GM21367 (cell line): ENCODE data around the gene MRPS5.

Experiments used
- ATAC-seq: cut with Tn5 transposase; IDR thresholded peaks from one replicate; pipeline ENCODE4 v1.9.1; 2021; ENCODE audit not compliant: unreplicated experiment

MRPS5 gene

DNA sequence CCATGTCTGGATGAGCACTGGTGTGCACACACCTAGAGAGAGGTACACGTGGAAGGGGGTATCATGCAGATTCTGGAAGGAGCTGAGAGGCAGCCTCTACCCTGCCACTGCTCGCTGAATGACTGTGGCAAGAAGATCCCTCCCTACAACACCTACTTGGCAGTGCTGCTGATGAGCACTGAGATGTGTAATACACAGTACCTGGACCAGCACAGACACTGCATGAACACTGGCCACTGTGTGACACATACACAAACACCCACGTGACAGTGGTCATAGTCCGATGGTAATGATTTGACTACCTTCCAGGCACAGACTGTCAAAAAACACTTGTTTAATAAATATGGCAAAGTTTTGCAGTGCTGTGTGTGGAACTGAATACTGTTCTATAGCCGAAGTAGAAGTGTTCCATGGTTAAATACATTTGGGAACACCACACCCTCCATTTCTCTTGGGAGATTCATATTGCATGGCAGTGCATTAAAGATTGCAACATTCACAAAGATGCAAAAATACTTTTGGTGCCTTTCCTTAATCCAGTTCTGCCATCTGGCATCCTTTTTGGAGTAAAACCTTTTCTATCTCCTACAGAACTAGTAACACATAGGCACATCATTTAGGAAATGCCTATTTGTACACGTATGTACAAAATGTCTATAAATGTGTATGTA, 29.6 kb downstream of the MRPS5 start:
- no peak for ATAC-seq

- ATAC-seq = no peak
These were observed 34.2 kb downstream of the MRPS5 start for GRCh38 chr2:95087379-95087778.

DNA sequence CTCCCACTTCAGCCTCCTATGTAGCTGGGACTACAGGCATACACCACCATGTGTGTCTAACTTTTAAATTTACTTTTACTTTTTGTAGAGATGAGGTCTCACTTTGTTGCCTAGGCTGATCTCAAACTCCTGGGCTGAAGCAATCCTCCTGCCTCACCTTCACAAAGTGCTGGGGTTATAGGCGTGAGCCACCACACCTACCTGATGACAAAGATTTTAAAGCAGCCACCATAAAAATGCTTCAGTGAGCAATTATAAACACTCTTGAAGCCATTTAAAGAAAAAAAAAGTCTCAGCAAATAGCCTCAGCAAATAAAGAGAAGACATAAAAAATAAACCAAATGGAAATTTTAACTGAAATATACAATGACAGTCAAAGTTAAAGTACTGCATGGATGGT, 35.6 kb downstream of the MRPS5 start:
- no peak for ATAC-seq

- no peak for ATAC-seq
These were observed 39.1 kb downstream of the MRPS5 start for GRCh38 chr2:95082477-95082876.

DNA sequence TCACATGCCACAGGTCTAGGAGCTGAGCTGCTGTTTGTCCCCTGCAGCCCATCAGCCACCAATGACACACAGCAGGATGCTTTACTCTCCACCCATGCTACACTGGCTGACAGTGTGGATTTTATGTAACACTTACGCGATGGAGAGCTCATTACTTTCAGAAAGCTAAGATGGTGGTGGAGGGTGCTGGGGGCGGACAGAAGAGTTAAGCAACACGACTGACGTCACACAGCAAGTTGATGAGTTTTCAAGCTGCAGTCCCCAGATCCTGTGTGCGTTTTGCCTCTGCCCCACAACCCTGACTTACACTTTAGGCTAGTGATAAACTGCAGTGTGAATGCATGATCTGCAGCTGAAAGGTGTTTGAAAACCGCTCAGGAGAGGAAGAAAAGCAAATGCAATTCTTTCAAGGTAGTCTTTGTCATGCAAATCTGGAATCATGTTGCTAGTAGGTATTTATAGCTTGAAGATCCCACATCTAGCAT, 42.4 kb downstream of the MRPS5 start:
- no peak for ATAC-seq

DNA sequence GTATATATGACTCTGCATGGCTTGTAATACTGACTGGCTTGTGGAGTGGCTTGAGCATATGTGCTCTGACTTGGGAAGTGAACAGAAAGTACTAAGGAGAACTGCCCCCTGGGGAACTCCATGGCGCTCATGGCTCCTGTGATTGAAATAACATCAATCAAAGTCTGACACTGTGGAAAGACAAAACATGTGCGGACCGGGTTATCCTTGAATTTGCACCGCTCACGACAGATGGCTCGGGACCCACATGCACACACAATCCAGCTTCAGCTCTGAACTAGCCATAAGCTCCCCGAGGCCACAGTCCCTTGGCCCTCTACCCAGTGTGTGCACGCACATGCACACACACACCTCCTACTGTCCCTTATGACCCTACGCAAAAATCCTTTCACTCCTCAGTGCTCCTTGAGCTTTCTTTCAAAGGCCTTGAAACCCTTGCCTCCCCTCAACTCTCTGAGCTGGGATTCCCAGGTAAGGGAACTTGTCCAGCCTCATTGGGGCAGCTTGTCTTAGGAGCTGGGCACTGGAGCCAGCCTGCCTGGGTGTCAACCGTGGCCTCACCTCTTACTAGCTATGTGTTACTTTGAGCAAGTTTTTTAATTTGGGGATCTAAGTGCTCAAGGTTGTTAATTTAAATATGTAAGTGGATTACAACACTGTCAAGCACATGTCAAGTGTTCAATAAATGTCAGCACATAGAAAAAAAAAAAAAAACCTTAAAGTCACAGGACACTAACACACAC, 43.6 kb downstream of the MRPS5 start:
- no peak for ATAC-seq

DNA sequence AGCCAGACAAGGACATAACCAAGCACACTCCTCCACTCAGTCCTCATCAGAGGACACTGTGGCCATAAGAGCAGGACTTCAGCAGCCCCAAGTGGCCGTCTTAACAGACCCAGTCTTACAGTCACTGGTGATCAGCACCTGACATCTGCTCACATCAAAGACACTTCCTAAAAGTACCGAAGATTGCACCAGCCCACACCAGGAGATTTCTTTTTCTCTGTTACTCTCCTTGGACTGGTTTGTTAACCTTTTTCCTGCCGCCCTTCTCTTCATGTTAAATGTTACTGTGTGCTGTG, 44.1 kb downstream of the MRPS5 start:
- ATAC-seq = no peak

- peak; percentile 89 for ATAC-seq
These were observed 44.7 kb downstream of the MRPS5 start for GRCh38 chr2:95076705-95077529.

GRCh38 chr2:95075440-95076132, 46.0 kb downstream of the MRPS5 start:
- ATAC-seq = no peak

DNA sequence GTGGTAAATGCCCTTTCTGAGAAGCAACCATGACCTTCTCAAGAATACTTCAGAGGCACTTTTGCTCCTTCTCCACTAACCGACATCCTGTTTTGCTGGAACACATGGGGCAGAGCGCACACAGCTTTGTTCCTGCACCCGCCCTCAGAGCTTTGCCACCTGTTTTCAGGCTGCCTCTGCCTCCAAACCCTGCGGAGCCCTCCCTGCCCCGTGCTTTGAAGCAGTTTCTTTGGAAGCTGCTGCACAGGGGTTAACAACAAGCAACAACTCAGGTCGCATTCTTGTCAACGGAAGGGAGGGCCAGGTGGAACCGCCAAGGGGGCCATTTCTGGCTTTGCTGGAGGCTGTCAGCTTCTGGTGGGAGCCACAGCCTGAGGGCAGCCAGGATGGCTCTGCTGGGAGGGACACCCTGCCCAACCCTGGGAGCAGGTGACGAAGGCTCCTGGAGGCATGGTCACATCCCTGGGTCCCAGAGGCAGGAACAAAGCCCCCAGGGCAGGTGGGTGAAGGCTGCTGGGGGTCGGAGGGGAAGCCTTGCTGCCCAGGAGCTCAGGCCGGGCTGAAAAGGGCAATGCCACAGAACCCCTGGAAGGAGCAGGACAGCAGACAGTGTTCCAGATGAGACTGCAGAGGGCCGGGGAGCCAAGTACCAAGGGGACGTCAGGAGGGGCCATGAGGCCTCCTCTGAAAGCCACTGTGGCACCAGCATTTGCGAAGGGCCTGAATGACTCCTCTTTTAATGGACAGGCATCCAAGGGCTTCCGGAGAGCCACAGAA, 46.8 kb downstream of the MRPS5 start:
- ATAC-seq = no peak

- ATAC-seq = no peak
These were observed 47.5 kb downstream of the MRPS5 start for GRCh38 chr2:95073856-95074662.

DNA sequence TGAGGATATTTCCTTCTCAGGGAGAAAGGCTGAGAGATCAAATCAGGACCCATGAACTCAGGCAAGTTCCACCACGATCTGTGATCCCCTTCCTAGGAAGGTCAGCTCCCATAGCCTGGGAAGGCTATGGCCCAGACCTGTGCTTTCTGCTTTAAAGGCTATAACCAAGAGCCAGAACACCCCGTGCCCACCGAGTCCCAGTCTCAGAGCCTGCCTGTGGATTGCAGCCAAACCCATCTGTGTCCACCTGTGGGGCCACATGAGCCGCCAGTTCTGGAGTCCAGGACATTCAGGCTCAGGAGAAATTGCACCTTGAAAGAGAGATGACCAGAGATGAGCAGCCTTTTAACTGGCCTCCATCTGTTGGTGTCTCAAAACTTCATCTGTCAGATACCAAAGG, 49.2 kb downstream of the MRPS5 start:
- ATAC-seq = no peak

DNA sequence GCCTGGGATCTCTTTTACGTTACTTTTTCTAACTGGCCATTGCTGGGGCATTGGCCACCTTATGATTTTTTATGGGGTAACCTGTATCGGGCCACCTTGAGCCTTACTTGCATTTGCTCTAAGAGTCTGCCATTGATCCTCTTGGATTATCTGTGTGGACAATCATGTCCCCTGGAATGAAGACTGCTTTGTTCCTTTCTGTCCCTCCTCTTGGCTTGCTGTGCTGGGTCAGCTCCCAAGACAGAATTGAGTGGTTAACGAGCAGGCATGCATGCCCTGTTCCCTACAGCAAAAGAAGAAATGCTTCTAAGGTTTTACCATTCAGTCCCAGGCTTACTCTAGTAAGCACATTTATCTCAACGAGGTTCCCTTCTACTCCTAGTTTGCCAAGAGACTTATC, 49.8 kb downstream of the MRPS5 start:
- no peak for ATAC-seq

- ATAC-seq = no peak
These were observed 52.1 kb downstream of the MRPS5 start for GRCh38 chr2:95069465-95069864.

DNA sequence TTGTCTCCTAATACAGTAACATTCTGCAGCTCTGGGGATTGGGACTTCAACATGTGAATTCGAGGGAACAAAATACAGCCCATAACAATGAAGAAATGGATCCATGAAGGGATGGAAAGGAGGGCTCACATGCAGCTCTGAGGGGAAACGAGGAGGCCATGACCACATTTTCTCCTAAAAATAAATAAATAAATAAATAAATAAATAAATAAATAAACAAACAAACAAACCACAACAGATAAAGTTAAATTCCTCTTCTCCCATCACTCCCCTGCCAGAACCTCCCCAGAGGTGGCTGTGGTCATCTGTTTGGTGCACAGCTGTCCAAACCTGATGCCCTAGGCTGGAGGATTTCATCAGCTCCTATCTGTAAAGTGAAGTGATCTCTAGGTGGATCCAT, 53.4 kb downstream of the MRPS5 start:
- no peak for ATAC-seq

DNA sequence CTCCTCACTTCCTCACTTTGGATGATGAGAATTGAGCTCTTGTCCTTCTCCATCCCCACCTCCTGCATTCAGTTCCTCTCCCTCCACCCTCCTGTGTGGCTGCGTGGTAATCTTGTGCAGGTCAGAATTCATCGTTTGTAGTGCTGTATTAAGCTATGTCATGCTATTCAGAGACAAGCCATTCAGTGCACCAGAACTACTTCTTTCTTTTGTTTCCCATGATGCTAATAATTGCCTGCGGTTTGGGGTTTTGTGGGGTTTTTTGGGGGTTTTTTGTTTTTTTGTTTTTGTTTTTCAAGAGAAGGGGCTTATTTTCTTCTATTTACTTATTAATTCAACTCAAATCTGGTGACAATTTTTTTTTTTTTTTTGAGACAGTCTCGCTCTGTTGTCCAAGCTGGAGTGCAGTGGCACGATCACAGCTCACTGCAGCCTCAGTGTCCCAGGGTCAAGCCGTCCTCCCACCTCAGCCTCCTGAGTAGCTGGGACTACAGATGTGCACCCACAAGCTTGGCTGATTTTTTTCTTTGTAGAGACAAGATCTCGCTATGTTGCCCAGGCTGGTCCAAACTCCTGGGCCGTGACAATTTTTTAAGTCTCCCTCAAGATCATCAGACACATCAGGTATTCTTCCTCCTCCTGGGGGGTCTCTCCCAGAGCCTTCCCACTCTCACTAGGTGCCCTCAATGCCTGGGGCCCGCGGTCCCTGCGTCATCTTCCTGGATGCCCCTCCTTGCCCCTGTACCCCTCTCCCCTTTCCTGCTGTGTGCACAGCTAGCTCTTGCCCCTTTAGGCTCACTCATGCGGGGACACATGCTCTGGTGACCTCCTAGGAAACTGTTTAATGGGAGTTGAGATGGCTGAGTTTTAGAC, 58.3 kb downstream of the MRPS5 start:
- ATAC-seq = peak; percentile 62

- ATAC-seq = peak; percentile 13
These were observed 59.1 kb downstream of the MRPS5 start for GRCh38 chr2:95062242-95063085.
